Activated CD8-positive, alpha-beta memory T cell treated with anti-CD3 and anti-CD28 coated beads, Interleukin-2, amount 10 ng/mL, durations not matched to agents 7 days and 5 days (primary cell): ENCODE results near the gene CABLES2. TPM values are rescaled to one million over a fixed set of nuclear protein-coding genes. Genes with fewer than 3 reads are reported as not detected.
A peak's percentile ranks its signal among the peaks of the same experiment; 100 is the strongest.

ENCODE experiments used
- ATAC-seq: fragments of 150-1000 bp; cut with Tn5 transposase; one replicate; pipeline ENCODE4 v1.10.0; 2021; ENCODE audit warnings: moderate library complexity
- CTCF ChIA-PET: fragments of 350-600 bp; sonication (Branson Sonifier 250); formaldehyde crosslinking; loops from one replicate; lab custom pipeline; 2021; ENCODE audit warnings: antibody characterized with exemption; lab: Charles Lee
- DNase-seq: peaks from one replicate; pipeline ENCODE4 v3.0.0-alpha.2; 2020
- H3K27ac Mint-ChIP-seq: one replicate; pipeline ENCODE4 v1.8.0; 2021; ENCODE audit warnings: mild to moderate bottlenecking, mixed read lengths
- H3K27me3 Mint-ChIP-seq: one replicate; pipeline ENCODE4 v1.8.0; 2021; ENCODE audit warnings: mixed read lengths
- H3K36me3 Mint-ChIP-seq: one replicate; pipeline ENCODE4 v1.8.0; 2021; ENCODE audit warnings: mild to moderate bottlenecking, mixed read lengths
- H3K4me1 Mint-ChIP-seq: one replicate; pipeline ENCODE4 v1.8.0; 2021; ENCODE audit warnings: mixed read lengths
- H3K4me3 Mint-ChIP-seq: one replicate; pipeline ENCODE4 v1.8.0; 2021; ENCODE audit warnings: mild to moderate bottlenecking, moderate library complexity, mixed read lengths
- H3K9me3 Mint-ChIP-seq: one replicate; pipeline ENCODE4 v1.8.0; 2022; ENCODE audit warnings: low read depth, mixed read lengths
- total RNA-seq, 2 experiments: library from RNA; stranded (reverse); gene quantifications; one replicate each; pipeline ENCODE4 v1.2.3, GENCODE V29; 2021

CABLES2 gene
- total RNA-seq, 2 experiments from 2014 or later = 15.6 to 16.5 TPM

DNA sequence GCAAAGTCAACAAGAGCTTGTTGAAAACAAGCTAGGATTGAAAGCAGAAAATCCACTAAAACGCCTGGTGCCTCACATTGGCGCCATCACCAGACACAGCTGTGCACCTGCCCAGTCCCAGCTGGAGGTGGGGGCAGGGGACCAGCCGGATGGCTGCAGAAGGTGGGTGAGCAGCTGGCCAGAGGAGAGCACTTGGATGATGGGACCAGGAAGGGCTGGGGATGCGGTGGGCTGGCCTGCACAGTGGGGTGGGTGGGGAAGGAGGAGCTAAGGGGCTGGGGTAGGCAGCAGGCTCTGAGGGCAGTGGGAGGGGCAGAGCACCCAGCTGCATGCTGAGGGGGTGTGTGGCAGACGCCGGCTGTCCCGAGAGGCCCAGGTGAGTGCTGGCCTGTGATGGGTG, 7.1 kb downstream of the CABLES2 start:
- CTCF ChIA-PET = interaction anchor here (1.6 kb wide), 1 partner anchor 9 kb away, joined by 3 read pairs; no protein-coding TSS in a partner anchor
- peaks cover 13% of the 10 kb centered on the region for H3K36me3 Mint-ChIP-seq

DNA sequence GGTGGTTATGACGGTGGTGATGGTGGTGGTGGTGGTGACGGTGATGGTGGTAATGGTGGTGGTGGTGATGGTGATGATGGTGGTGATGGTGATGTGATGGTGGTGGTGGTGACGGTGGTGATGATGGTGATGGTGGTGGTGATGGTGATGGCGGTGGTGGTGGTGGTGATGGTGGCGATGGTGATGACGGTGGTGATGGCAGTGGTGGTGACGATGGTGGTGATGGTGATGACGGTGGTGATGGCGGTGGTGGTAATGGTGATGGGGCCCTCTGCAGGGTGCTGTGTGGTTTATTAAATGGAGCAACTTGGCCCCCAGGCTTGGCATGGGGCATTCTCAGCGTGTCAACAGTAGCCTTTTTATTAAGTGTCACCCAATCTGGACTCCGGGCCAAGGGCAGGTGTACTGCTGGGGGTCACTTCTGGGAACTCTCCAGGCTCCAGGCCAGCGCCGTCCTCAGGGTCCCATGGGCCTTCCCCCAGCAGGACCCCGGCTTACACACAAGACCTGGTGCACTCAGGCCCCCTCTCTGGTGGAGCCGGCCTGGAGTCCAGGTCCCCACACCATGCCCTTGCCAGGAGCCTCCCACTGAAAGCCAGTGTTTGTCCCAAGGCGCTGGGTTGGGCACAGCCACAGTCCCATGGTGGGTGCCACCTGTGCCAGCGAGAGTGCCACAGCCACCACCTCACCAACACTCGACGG, 8.8 kb downstream of the CABLES2 start:
- Mint-ChIP-seq H3K4me1 (no peaks in the 10 kb centered on the region), H3K27ac (no peak overlapping the region), H3K9me3 (peaks cover 7% of the 10 kb centered on the region), H3K27me3 (no peaks in the 10 kb centered on the region), H3K36me3 (peaks cover 13% of the 10 kb centered on the region), H3K4me3 (no peak overlapping the region)
- CTCF ChIA-PET = no interaction called here
- DNase-seq = no peak
- ATAC-seq = no peak

More for the DNA sequence above, 7.1 kb downstream of the CABLES2 start:
- Mint-ChIP-seq H3K27me3 (no peaks in the 10 kb centered on the region), H3K9me3 (peaks cover 7% of the 10 kb centered on the region), H3K27ac (no peak overlapping the region), H3K4me3 (no peak overlapping the region), H3K4me1 (peaks cover 3% of the 10 kb centered on the region)
- ATAC-seq (no peak), DNase-seq (no peak)

DNA sequence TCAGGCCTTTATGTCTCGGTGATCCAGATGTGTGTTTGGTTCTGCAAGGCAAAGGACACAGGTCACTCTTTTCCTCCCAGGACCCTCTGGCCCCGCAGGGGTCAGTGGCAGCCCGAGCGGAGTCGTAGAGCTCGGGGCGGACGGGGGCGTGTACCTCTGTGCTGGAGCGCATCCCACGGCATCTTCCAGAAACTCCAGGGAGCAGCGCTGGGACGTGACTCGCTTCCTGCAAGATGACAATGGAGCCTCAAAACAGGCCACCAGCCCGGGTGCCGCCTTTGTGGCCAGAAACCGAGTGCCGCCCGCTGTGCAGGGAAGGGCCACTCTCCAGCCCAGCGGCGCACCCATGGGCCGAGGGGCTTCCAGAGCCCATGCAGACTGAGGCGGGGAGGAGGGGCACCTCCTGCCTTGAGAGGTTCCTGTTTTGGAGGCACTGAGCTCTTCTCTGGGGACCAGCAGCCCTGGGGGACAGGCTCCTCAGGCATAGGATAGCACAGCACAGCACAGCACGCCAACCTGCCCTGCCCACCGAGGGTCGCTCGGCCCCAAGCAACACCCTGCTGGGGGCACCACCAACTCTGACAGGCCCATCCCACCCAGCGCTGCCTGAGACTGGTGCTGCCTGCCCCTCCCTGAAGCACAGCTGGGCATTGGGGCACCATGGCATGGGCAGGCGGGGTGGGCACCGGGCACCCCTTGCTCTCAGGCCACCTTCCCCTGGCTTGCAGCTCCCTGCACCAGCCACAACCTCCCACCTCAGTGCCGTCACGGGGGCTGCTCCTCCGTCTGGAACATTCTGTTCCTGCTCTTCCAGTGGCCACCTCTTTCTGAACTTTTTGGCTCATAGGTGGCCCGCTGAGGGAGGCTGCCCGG, 10.5 kb downstream of the CABLES2 start:
- Mint-ChIP-seq H3K4me3 (no peak overlapping the region), H3K27me3 (no peaks in the 10 kb centered on the region), H3K4me1 (no peaks in the 10 kb centered on the region), H3K9me3 (peaks cover 7% of the 10 kb centered on the region), H3K27ac (no peak overlapping the region), H3K36me3 (peaks cover 12% of the 10 kb centered on the region)
- no peak for ATAC-seq
- no peak for DNase-seq
- CTCF ChIA-PET = no interaction called here

DNA sequence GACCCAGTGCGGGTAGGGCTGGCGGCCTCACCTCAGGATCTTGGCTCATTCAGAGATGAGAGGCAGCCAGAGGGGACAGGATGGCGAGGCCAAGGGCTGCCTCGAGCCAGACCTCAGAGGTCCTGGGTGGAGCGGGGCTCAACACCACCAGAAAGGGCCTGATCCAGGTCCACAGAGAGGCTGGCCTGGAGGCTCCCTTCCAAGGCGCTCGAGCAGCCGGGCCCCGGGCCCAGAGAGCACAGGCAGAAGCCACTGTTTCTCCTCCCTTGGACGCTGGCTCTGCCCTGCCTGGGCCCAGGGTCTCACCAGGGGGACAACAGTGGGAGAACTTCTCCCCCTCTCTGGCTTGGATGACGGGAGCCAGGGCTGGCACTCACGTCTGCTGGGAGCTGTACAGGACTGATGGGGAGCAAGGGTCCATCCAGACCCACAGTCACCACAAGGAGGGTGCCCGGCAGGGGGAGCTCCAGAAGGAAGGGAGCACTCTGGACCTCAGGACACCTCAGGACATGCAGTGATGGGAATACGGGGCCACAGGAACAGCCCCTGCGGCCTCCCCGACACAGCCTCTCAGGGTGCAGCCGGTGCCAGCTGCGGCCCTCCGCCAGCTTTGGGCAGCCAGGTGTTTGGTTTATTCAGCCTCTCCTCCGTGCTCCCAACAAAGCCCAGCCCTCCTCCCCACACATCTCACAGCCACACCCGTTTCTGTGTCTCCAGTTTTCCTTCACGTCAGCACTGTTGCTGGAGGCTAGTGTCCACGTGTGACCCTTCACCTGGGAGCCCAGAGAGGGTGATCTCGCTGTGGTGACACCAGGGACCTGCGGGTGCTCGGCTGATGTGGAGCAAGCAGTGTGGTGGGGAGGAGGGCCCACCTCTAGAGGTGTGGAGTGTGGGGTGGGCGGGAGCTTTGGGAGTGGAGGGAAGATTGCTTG, 11.5 kb downstream of the CABLES2 start:
- ATAC-seq = no peak
- no peak for DNase-seq
- peaks cover 7% of the 10 kb centered on the region for H3K9me3 Mint-ChIP-seq

DNA sequence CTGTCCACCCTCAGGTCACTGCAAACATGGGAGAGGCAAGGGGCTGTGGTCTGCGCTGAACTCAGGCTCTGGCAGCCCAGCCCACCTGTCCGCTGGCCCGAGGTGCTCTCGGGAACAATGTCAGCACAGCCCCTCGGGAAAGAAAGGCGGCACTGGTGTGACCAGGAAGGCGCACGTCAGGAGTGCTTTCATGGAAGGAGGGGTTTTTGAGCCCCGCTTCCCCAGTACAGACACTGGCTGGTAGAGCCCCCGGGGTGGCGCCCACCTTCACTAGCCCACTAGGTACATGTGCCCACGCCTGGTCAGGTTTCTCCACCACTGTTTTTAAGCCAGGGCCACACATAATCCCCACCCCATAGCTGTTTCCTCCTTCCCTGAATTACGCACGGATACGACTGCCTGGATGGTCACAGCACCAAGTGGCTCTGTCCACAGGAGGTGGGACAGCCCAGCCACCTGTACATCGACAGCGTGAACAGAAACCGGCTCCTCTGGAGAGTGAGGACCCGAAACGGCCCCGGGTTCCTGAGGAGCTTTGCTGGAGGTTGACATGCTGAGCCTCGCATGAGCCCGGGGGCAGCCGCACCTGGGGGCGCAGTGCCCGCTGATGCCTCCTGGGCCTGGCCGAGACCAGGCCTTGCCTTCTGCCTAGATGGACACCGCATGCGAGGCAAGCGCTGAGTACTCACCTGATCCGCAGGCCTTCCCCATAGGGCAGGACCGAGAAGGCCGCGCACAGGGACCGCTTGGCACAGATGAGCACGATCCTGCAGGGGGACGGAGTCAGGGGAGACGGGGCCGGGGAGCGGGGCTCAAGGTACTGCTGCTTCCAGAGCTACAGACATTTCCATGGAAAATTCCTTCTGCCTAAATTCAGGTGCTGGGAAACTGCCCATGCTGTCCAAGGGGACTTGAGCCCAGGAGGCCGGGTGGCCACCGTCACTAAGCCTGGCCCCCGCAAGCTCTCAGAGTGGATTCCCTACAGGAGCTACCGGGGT, 12.5 kb downstream of the CABLES2 start:
- Mint-ChIP-seq H3K27ac (no peak overlapping the region), H3K4me1 (peaks cover 4% of the 10 kb centered on the region), H3K9me3 (peaks cover 7% of the 10 kb centered on the region), H3K4me3 (no peak overlapping the region), H3K36me3 (peaks cover 11% of the 10 kb centered on the region), H3K27me3 (no peaks in the 10 kb centered on the region)
- CTCF ChIA-PET = no interaction called here
- DNase-seq = no peak
- no peak for ATAC-seq

More for the DNA sequence above, 11.5 kb downstream of the CABLES2 start:
- Mint-ChIP-seq H3K4me3 (no peak overlapping the region), H3K27ac (no peak overlapping the region), H3K27me3 (no peaks in the 10 kb centered on the region), H3K4me1 (no peaks in the 10 kb centered on the region), H3K36me3 (peaks cover 9% of the 10 kb centered on the region)
- CTCF ChIA-PET = no interaction called here

DNA sequence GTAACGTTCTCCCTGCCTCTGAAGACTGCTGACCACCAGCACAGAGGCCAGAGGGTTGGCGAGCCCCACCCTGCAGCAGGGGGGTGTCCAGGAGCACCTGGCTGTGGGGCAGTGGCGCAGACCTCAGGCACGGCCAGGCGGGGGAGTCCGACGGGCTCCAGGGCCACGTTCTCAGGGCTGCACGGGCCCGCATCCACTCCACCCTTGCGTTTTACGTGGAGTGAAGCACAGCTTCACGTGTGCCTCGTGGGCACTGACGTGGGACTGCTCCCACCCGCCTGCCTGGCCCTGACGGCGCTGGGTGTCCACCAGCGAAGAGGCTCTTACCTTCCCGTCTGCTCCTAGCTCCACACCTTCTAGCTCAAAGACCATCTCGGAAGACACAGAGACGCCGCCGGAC, 13.3 kb downstream of the CABLES2 start:
- Mint-ChIP-seq H3K4me1 (peaks cover 10% of the 10 kb centered on the region), H3K36me3 (peaks cover 17% of the 10 kb centered on the region)

DNA sequence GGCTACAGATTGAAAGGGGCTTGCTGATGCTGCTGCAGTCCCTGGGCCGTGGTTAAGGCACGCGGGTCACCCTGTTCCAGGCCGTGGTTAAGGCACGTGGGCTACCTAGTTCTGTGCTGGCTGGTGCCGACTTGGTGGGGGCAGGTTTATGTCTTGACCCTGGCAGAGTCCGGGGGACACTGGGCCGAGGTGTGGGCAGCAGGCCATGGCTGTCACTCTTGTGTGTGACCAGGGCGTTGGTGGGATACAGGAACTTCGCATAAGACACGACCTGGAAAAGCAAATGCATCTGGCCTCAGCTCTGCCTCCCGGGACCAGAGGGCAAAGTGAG, 13.8 kb downstream of the CABLES2 start:
- Mint-ChIP-seq H3K27me3 (no peaks in the 10 kb centered on the region), H3K4me3 (no peak overlapping the region), H3K4me1 (peaks cover 16% of the 10 kb centered on the region), H3K9me3 (peaks cover 7% of the 10 kb centered on the region), H3K27ac (no peak overlapping the region), H3K36me3 (peaks cover 22% of the 10 kb centered on the region)
- ATAC-seq (no peak), DNase-seq (no peak)
- CTCF ChIA-PET = interaction anchor here (1.7 kb wide), 1 partner anchor 224 kb away, joined by 5 read pairs; no protein-coding TSS in a partner anchor

More for the DNA sequence above, 13.3 kb downstream of the CABLES2 start:
- Mint-ChIP-seq H3K4me3 (no peak overlapping the region), H3K27me3 (no peaks in the 10 kb centered on the region), H3K27ac (no peak overlapping the region), H3K9me3 (peaks cover 7% of the 10 kb centered on the region)
- ATAC-seq = no peak
- CTCF ChIA-PET = interaction anchor here (1.7 kb wide), 1 partner anchor 223 kb away, joined by 5 read pairs; no protein-coding TSS in a partner anchor
- no peak for DNase-seq

DNA sequence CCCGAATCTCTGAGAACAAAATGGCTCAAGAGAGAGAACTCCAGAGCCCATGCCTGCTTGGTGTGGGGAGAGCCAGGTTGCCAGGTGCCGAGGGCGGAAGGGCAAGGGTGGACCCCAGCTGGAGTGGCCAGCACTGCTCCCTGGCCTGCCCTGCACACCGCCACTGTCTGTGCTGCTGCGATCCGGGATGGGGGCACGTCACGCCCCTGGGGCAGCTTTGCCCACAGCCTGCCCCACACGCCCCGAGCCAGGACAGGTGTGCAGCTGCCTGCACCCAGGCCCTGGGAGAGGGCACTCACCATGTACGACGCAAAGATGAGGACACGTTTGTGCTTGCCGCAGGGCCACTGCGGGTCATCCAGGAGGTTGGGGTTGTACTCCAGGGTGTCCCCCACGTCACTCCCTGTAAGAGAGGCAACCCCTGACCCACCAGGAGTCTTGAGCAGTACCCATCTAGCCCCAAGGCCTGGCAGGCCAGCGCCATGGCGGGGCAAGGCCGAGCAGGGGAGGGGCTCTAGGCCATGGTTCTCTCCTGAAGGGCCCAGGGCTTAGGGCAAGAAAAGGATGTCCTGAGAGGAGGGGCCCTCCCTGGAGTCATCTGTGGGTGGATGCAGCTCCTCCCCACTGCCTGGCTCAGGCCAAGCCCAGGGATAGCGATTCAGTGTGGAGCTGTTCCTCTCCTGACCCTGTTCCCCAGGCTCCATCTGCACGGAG, 14.3 kb downstream of the CABLES2 start:
- Mint-ChIP-seq H3K4me1 (peaks cover 21% of the 10 kb centered on the region), H3K27ac (no peak overlapping the region), H3K36me3 (peaks cover 23% of the 10 kb centered on the region), H3K4me3 (no peak overlapping the region), H3K9me3 (peaks cover 3% of the 10 kb centered on the region), H3K27me3 (no peaks in the 10 kb centered on the region)
- DNase-seq (no peak), ATAC-seq (peak; percentile 21)
- CTCF ChIA-PET = interaction anchor here (1.7 kb wide), 1 partner anchor 224 kb away, joined by 5 read pairs; no protein-coding TSS in a partner anchor

DNA sequence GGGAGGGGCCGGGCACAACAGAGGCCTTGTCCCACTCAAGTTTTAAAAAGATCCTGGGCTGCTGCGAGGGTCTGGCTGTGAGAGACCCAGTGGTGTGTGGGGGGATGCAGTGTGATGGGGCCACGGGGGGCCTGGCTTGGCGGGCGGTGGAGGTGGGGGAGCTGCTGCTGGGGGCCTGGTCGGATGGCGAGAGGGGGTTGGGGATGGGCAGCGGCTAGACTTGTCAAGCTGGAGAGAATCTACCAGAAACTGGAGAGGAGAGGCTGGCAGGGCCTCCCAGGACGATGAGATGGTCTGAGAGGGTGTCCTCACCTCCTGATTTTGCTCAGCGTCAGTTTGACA, 15.0 kb downstream of the CABLES2 start:
- no peak overlapping the region for H3K4me3 Mint-ChIP-seq
- H3K27ac Mint-ChIP-seq = no peak overlapping the region
- no peaks in the 10 kb centered on the region for H3K27me3 Mint-ChIP-seq
- peaks cover 25% of the 10 kb centered on the region for H3K4me1 Mint-ChIP-seq
- H3K36me3 Mint-ChIP-seq = peaks cover 26% of the 10 kb centered on the region
- no peak for ATAC-seq
- DNase-seq = no peak
- CTCF ChIA-PET = interaction anchor here (1.4 to 1.7 kb wide), 2 partner anchors 9 to 225 kb away, joined by 4 to 5 read pairs; no protein-coding TSS in a partner anchor
- H3K9me3 Mint-ChIP-seq = no peaks in the 10 kb centered on the region

DNA sequence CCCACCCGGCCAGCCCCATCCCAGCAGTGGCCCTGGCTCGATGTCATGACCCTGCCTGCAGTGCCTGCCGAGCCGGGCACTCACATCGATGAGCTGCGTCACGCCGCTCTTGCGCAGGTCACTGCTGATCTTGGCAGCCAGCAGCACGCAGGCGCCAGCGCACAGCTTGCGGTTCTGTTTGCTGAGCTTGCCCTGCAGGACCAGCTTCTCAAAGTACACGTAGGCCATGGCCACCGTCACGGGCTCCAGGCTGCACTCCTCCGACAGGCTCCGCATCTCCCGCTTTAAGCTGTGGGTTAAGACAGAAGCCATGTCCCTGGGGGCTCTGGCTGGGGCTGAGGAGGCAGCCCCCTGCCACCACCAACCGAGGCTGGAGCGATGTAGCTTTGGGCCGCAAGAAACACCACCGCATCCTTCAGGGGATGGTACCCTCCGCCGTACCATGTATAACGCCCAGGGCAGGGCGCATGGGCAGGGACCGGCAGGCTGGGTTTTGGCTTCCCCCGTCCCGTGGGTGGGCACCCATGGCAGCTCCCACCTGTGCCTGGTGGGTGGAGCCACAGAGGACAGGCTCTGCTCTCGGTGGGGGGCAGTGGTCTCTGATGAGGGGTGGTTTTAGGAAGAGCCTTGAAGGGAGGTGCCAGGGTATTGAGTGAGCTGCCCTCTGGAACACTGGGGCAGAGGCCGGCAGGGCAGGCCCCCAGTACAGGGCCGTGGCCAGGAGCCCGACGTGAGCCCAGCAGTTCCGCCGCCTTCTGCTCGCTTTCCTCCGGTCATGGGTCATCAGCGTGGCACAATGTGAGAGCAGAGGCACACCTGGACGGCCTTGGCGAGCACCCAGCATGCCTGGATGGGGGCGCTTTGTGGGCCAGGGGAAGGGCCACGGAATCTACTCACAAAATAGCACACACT, 15.7 kb downstream of the CABLES2 start:
- no peak for ATAC-seq
- CTCF ChIA-PET = interaction anchor here (1.4 kb wide), 1 partner anchor 9 kb away, joined by 4 read pairs; no protein-coding TSS in a partner anchor
- H3K4me3 Mint-ChIP-seq = no peak overlapping the region

More for the DNA sequence above, 15.7 kb downstream of the CABLES2 start:
- no peak overlapping the region for H3K27ac Mint-ChIP-seq
- no peak for DNase-seq
- H3K27me3 Mint-ChIP-seq = no peaks in the 10 kb centered on the region
- H3K36me3 Mint-ChIP-seq = peaks cover 26% of the 10 kb centered on the region
- no peaks in the 10 kb centered on the region for H3K9me3 Mint-ChIP-seq
- peaks cover 25% of the 10 kb centered on the region for H3K4me1 Mint-ChIP-seq
